ENCODE measurements around the gene GJA3.

Gene GJA3

DNA sequence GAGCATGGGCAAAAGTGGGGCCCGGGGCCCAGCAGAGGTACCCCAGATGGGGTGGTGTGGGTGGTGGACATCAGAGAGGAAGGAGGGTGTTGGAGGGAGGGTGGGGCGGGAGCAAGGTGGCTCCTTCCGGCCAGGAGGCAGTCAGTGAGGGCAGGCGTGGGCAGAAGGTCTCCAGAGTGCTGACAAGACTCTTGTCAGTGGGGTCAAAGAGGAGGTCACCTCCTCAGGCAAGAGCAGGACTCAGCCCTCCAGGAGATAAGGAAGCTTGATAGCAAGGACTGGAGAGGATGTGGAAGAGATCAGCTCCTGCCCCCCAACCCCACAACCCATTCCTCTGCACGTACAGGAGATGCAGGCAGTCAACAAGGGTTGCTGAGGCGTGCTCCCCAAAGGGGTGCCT, 9.8 kb downstream of the GJA3 start:
- no peak for DNase-seq (ENCODE audit: low read depth)

DNA sequence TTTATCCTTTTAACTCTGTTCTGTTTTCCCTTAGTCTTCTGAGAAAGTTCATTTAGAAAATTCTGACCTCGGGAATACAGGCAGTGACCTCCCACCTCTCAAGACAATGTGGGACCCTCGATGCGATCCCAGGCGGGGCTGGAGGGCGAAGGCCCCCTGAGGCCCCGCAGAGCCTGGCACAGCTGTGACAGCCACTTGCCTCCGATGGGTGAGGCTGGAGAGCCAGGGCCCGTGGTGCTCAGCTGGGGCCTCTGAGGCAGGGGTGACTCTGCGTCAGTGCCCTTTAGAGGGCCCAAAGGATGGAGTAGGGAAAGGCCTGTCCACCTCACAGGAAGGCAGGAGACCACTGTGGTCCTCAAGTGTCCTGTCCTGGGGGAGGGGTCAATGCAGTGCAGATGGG, 10.3 kb downstream of the GJA3 start:
- DNase-seq (ENCODE audit: low read depth): no peak

DNA sequence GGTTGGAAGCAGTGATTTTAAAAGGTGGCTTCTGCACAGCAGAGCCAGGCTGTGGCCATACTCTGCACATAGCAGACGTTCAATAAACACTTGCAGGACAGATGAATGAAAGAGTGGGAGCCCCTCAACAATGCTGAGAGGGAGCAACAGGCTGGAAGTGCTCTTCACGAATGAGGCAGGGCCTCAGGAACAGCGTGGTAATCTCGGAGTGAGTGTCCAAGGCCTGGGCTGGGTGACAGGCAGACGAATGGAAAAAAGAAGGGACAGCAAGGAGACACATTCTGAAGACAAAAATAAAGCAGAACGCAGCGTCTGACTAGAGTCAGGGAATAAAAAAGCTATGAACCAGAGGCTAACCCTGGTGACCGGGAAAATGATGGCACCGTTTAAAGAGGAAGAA, 11.1 kb downstream of the GJA3 start:
- no peak for DNase-seq (ENCODE audit: low read depth)

DNA sequence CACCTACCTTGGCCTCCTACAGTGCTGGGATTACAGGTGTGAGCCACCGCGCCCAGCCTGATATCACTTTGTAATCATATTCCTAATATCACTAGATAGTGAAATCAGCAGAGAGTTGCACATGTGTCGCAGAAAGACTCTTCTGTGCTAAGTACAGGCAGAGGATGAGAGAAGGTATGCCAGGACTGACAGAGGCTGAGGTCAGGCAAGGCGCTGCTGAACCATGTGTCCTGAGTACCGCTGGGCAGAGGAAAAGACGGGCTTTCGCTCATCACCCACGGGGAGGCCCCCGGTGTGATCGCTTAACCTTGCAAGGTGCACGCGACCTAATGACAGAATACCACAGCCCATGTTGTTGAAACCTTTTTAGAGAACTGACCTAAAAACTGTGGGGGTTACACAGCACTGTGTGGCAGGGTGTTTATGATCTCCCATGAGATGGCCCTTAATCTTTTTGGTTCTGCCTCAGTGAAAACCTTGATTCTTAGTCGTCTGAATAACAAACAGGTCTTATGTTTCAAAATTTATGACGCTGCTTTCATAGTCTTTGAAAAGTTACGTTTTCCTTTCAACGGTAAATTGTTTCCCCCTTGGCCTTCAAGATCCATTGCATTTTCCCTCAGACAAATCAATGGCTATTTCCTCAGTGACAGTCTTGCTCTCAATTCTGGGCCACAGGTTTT, 12.2 kb downstream of the GJA3 start:
- no peak for DNase-seq (ENCODE audit: low read depth)

DNA sequence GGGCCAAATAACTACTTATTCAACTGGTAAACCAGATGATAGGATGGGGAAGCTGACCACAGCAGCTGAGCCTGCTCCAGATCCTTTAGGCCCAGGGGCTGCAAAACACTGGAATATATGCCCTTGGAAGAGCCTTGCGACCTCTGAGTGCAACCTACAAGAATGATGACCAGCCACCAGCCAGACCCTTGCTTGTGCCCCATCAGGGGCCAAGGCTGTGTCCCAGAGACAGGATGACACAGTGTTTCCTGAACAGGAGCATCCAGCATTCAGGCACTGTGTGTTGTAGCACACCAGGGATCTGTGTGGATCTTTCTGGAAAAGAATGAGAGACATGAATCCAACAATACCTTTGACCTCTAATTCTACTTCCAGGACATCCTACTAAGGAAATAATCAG, 14.5 kb downstream of the GJA3 start:
- no peak for DNase-seq (ENCODE audit: low read depth)

DNA sequence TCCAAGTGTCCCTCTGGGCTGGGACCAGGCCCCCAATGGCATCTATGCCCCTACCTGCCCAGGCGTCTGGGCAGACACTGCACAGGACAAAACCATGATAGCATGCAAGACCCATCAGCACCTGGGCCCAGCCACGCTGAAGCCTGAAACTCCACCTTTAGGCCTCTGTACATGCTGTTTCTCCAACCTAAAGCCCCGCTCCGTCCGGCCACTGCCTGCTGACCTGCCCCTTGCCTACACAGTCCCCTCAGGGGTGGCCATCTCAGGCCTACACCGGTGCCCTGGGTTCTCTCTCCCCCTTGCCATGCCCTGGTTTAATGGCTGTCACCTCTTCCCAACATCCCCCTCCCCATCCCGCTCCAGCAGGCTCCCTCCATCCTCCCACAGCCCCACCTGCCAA, 15.3 kb downstream of the GJA3 start:
- DNase-seq (ENCODE audit: low read depth): no peak

DNA sequence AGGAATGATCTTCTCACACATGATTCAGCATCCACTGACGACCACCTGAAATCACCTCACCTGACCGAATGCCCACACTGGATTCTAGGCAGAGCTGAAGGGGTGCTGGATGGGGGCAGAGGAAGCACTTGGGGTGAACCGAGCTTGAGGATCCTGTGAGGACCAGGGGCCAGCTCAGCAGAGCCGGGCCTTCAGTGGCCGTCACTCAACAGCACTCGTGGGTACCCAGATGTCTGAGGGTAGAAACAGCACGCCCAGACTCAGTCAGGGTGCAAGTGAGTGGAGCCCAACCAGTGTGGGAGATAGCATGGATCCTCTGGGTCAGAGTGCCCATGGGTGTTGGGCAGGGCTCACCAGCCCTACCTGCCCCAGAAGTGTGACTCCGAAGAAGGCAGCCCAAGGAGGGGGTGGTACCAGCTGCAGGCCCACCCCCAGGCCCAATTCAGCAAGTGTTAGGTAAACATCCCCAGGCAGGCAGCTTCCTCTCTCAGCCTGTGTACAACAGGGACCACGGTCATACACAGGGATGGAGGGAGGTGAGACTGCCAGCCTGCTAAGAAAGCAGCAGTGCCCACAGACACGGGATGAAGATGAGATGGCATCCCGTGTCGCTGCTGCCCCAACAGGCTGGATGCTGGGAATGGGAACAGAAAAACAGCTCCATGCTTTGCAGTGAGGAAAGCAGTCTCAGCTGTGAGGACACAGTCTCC, 16.6 kb downstream of the GJA3 start:
- no peak for DNase-seq (ENCODE audit: low read depth)

DNA sequence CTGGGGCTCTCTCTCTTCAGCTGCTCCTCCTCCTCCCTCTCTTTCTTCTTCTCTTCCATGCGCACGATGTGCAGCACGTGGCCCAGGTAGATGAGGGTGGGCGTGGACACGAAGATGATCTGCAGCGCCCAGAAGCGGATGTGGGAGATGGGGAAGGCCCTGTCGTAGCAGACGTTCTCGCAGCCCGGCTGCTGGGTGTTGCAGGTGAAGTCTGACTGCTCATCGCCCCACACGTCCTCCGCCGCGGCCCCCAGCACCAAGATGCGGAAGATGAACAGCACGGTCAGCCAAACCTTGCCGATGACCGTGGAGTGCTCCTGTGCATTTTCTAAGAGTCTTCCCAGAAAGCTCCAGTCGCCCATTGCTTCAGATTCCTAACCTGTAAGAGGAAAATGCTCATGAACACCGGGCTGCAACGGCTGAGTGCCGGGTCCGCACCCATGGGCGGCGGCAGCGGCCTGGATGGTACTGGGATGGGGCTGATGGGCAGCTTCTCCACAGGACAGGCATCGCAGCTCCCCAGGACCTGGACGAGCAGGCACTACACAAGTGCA, 17.8 kb downstream of the GJA3 start:
- DNase-seq (ENCODE audit: low read depth): no peak

DNA sequence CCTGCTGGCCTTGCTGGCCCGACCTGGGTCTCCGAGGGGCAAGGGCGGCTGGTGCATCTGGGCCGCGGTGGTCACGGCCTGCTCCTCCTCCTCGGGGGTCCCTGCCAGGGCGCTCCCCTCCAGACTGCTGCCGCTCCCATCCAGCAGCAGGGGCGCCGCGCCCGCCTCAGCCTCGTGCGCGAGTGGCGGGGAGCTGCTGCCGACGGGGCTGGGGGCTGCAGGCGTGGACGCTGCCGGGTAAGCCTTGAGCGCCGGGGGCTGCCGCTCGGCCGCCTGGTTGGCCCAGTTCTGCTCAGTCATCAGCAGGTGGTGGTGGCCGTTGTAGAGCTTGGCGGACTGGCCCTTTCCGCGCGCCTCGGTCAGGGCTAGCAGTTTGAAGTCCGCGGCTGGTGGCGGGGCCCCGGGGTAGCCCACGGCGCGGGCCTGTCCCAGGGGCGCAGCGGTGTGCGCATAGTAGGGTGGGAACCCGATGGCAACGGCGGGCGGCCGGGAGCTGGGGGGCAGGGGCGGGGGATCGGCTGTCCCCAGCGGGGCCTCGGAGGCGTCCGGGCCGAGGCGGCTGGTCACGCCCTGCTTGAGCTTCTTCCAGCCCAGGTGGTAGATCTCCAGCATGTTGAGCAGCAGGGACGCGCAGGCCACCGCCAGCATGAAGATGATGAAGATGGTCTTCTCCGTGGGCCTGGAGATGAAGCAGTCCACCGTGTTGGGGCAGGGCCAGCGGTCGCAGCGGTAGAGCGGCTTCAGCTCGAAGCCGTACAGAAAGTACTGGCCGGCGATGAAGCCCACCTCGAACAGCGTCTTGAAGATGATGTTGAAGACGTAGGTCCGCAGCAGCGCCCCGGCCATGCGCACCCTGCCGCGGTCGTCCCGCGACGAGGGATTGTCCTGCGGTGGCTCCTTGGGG, 18.6 kb downstream of the GJA3 start:
- DNase-seq (ENCODE audit: low read depth): no peak

DNA sequence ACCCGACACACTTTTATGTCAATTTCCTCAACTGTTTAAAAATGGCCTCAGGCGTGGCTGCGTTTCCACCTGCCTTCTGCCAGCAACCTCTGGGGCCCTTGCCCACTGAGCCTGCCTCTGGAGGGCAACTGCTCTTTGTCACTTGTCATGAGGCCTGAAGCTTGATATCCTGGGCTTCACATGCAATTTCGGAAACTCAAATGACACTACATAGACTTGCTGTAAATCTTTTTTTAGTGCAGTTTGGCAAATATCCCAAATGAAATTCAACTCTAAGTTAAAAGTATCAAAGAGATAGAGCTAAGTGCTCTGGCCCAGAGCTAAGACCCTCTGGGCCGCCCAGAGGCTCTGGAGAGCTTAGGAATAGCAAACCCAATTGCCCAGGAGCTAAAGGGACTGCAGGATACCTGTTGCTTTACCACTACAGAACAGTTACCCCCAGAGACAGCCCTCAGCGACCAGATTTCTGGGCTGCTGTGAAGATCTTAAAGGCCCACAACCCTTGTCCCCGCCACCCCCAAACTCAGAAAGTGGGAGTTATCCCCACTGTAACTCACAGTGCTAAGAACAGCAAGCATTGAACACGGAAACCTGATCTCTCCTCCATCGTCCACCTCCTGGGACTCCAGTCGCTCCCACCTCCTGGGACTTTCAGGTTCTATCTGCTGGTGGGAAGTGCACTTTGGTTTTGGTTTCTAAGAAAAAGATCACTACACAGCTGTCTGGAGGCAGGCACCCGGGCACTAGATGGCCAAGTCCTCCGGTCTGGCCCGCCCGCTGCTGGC, 19.4 kb downstream of the GJA3 start:
- DNase-seq (ENCODE audit: low read depth): no peak

DNA sequence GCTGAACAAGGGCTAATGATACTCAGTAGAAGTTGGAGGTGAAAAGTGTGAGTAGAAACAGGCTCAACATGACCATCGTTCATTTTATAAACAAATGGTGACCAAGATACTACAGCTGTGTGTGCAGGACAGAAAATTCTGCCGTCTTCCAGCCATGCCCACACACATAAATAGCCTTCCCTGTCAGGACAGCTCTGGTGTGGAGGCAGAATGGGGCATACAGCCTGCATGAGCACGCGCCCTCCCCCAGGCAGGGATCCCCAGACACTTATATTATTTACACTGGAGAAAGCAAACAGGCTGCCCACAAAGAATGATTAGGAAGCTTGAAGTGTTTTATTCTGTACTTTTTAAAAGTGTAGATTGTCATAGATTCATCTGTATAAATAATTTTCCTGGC, 20.4 kb downstream of the GJA3 start:
- DNase-seq (ENCODE audit: low read depth): no peak

DNA sequence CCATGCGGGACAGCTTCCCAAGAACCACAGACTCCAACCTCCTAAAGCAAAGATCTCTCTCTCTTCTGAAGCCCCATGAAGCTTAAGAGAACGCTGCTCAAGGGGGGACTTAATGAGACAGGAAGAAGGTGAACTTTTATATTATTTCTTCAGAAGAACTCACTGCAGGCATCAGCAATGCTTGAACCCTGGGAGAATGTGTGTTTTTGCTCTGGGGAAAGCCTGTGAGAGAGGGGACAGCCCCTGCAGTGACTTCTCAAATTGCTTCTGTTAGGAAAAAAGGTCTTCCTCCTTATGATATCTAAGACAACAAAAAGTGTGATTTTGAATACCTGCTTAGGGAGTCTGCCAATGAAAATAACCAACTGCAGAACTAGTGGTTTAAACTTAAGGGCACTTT, 23.0 kb downstream of the GJA3 start:
- DNase-seq (ENCODE audit: low read depth): no peak

DNA sequence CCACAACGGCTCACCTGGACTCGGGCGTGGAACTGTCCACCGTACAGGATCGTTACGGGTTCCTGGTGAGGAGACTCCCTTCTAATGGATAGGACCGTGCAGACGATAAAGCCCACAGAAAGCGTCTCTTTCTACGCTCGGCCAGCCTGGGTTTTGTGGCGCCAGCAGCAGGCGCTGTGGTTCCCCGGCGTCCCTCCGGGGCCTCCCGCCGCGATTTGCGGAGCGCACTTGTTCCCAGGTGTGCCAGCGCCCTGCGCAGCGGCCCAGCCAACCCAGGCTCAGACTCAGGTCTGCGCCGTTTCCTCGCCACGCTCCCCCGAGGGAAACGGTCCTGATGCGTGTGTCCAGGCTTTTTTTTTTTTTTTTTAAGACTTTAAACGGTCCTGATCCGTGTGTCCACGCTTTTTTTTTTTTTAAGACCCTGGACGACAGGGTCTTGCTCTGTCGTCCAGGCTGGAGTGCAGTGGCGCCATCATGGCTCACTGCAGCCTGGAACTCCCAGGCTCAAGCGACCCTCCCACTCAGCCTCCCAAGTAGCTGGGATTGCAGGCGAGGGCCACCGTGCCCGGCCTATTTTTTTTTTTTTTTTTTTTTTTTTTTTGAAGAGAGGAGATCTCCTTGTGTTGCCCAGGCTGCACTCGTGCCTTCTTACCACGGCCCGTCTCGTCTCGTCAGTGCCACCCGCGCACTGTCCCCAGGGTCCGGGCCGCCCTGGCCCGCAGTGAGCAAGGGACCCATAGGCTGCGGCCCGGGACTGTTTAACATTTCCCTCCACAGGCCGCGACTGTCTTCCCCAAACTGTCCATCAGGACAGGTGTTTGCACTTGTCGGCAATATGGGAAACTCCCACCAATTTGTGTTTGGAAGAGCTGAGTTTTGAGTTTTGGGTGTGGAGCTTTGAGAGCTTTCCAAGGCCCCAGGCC, 23.8 kb downstream of the GJA3 start:
- no peak for DNase-seq (ENCODE audit: low read depth)

DNA sequence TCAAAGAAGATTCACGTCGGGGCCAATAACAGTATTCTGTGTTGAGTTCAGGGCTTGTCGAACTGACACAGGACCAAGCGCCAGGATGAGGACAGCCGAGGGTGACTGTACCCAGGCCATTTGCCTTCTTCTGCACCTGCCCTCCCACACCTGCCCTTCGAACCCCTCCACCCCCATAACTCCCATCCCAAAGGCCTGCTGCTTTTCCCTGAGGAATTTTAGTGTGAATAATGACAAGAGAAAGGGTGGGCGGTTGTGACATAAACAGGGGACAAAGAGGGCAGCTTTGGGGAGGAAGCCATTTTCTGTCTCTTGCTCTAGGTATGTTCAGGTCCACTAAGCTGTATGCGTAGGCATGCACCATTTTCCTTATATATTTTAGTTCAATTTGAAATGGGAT, 26.1 kb downstream of the GJA3 start:
- DNase-seq (ENCODE audit: low read depth): no peak

DNA sequence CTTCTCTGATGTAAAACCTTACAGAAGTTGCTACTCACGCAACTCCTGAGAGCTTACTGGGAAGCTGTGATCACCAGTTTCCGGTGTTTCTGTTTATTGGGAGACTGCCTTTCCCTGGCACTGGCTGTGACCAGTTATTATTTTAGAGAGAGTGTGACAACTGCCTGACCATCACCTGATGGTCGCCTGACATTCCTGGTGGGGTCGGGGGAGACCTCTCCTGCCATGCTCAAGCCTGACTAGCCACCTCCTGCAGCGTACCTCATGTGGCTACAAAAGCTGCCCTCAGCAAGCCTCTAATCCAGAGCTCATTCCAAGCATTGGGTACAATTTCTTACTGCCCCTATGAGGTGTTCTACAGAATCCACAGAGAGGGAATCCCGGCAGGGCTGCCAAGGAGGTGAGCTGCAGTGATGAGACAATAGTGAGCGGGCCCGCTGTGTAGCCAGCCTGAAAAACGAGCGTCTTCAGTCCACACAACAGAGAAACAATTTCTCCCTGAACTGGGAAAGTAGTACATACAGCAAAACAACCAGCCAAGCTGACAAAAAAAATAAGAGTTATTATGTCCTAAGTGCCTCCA, 28.7 kb downstream of the GJA3 start:
- DNase-seq (ENCODE audit: low read depth): no peak

DNA sequence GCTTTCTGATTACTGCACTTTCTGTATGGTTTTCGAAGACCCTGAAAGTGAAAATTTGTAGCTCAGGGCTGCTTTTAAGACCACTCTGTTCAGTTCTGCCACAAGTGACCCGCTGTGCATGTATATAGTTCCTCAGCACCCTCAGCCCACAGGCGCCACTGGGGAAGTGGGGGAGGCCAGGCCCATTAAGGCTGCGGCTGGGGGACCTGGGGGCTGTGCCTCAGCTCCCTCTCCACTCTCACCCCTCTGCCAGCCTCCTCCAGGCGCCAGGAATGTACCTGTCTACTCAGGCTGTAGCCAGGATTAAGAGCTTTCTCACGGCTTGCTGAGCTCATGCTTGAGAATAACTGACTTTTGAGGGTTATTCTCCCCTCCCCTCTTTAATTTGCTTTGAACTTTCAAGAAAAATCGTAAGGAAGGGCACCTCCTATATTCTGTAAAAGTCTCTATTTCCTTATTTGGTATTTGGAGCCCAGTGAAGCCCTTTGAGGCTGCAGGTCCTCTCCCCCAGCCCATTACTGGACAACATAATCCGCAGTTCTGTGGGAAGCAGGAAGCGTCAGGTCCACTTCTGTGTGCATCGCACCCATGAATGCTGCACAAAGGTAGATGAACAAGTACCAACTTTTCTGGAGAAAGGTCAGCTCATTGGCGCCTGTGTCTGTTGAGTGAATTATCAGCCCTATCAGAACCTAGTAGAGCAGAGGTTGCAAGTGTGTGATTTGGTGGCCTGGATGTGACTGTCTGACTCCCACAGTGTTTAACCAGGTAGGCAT, 29.6 kb downstream of the GJA3 start:
- no peak for DNase-seq (ENCODE audit: low read depth)

DNA sequence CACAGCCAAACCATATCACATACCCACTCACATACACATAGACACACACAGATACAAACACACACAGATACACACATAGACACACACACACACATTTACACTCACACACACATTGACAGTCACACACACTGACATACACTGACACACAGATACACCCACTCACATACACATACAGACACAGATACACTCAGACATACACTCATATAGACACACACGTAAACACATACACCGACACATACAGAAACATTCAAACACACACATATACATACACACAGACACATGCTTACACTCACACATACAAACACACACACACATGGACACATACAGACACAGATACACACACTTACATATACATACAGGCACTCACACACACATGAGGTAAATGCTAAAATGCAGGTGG, 30.2 kb downstream of the GJA3 start:
- DNase-seq (ENCODE audit: low read depth): no peak

DNA sequence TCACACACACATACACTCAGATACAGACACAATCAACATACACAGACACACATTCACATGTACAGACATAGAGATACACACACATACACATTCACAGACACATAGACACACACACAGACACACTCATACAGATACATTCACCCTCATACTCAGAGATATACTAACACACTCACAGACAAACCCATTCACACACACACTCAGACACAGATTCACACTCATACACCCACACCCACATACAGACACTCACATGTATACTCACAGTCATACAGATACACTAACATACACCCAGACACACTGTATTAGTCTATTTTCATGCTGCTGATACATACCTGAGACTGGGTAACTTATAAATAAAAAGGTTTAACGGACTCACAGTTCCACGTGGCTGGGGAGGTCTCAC, 30.8 kb downstream of the GJA3 start:
- no peak for DNase-seq (ENCODE audit: low read depth)

DNA sequence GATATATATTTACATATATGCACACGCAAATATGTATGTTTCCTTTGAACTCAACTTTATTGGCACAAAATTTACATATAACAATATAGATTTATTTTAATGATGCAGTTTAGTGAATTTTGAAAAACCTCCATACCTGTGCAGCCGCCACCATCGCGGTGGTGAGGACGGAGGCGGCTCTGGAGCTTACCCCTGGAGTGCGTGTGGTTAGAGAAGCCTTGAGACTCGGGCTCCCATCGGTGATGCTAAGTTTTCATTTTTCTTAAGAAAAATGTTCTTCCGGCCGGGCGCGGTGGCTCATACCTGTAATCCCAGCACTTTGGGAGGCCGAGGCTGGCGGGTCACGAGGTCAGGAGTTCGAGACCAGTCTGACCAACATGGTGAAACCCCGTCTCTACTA, 31.8 kb downstream of the GJA3 start:
- DNase-seq (ENCODE audit: low read depth): no peak

DNA sequence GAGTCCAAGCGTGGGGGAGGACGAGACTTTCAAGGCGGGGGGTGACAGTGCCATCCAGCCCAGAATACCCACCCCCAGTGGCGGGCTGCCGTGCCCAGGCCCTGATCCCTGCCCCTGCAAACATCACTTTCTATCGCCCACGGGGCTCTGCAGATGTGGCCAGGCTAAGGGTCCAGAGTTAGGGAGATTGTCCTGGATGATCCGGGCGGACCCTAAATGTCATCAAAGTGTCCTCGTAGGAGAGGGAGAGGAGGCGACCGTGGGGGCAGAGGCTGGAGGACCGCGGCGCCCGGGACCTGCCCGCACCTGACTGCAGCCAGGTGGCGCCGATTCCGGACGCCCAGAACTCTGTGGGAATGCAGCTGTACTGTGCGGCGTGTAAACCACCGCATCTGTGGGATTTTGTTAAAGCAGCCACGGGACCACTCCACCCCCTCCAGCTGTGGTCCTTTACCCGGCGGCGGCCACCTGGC, 32.4 kb downstream of the GJA3 start:
- DNase-seq (ENCODE audit: low read depth): no peak

Measured in fibroblast of the conjunctiva (primary cell).